Gastrocnemius medialis (tissue), 4 donors: ENCODE results near the gene TLX3. TPM values are rescaled to one million over a fixed set of nuclear protein-coding genes. Genes with fewer than 3 reads are reported as not detected.
"Not testable (repeated sequence)": the region's sequence is repeated elsewhere in the genome, so short reads cannot be mapped to it uniquely, and the experiment has no call there.

Experiments used
- ATAC-seq, 2 donors: fragments of 150-250 bp; one replicate each; pipeline ENCODE4 v1.9.1; 2016
- DNase-seq, 2 donors: peaks; one replicate each; pipeline ENCODE4 v3.0.0-alpha.2; 2019
- H3K27ac ChIP-seq, 4 donors: fragments of 200-600 bp; sonication (generic); 1 replicate in 1 of 4; 2 replicates in 3 of 4; pipeline ENCODE4 v1.5.1; 2016 to 2018; ENCODE audit warnings: mild to moderate bottlenecking in 2 of 4, moderate library complexity in 1 of 4
- H3K27me3 ChIP-seq, 3 donors: fragments of 200-600 bp; sonication (generic) in 2 of 3; 1 replicate in 1 of 3; 2 replicates in 2 of 3; pipeline versions ENCODE4 v1.5.1 to v1.6.0; 2016 to 2019; ENCODE audit warnings: mild to moderate bottlenecking in 1 of 3, moderate library complexity in 1 of 3
- H3K36me3 ChIP-seq, 2 donors: fragments of 200-600 bp; sonication (generic) in 1 of 2; one replicate each; pipeline ENCODE4 v1.5.1; 2017 to 2018
- H3K4me1 ChIP-seq, 2 donors: fragments of 200-600 bp; sonication (generic) in 1 of 2; one replicate each; pipeline ENCODE4 v1.5.1; 2016 to 2017; ENCODE audit warnings: mild to moderate bottlenecking in 2 of 2
- H3K4me3 ChIP-seq, 4 donors: fragments of 200-600 bp; sonication (generic) in 3 of 4; 1 replicate in 1 of 4; 2 replicates in 3 of 4; pipeline ENCODE4 v1.5.1; 2016 to 2019; ENCODE audit warnings: mild to moderate bottlenecking in 2 of 4
- H3K9me3 ChIP-seq, 3 donors: fragments of 200-600 bp; sonication (generic) in 2 of 3; 1 replicate in 1 of 3; 2 replicates in 2 of 3; pipeline ENCODE4 v1.5.1; 2016 to 2019
- POLR2A ChIP-seq, 2 donors: fragments of 450-650 bp; IDR thresholded peaks; one replicate each; pipeline ENCODE4 v1.6.1; 2017; ENCODE audit warnings: antibody characterized with exemption in 2 of 2, mild to moderate bottlenecking in 2 of 2, moderate library complexity in 2 of 2
- in situ Hi-C, 4 donors: fragments of 200-750 bp; cut with MboI; loops; one replicate each; pipeline versions ENCODE4 v1.15.0 to v1.8.0; 2017; ENCODE audit warnings: low sequenced_read_pairs in 4 of 4
- intact Hi-C: fragments of 100-400 bp; cut with DNase I; formaldehyde crosslinking; loops from one replicate; pipeline ENCODE4 v1.15.1; 2023; ENCODE audit warnings: low total_unique reads
- total RNA-seq, 4 donors: library from RNA; depleted of rRNA; stranded (reverse); fragments of >200 nt; gene quantifications; one replicate each; pipeline versions ENCODE4 v1.1.0 to v1.2.3, GENCODE V29; 2016
- TF ChIP-seq, protein P1 (sequence below), 5 experiments: fragments of 450-650 bp in 3 of 5; fragments of 200-600 bp in 2 of 5; sonication (generic) in 2 of 5; IDR thresholded peaks in 4 of 5; conservative IDR thresholded peaks in 1 of 5; 1 replicate in 4 of 5; 2 replicates in 1 of 5; pipeline ENCODE4 v1.5.1; 2016 to 2019; ENCODE audit warnings: antibody characterized with exemption in 5 of 5, mild to moderate bottlenecking in 3 of 5, moderate library complexity in 3 of 5

TLX3 gene
- total RNA-seq, 4 donors from 2014 or later, result not detected

DNA sequence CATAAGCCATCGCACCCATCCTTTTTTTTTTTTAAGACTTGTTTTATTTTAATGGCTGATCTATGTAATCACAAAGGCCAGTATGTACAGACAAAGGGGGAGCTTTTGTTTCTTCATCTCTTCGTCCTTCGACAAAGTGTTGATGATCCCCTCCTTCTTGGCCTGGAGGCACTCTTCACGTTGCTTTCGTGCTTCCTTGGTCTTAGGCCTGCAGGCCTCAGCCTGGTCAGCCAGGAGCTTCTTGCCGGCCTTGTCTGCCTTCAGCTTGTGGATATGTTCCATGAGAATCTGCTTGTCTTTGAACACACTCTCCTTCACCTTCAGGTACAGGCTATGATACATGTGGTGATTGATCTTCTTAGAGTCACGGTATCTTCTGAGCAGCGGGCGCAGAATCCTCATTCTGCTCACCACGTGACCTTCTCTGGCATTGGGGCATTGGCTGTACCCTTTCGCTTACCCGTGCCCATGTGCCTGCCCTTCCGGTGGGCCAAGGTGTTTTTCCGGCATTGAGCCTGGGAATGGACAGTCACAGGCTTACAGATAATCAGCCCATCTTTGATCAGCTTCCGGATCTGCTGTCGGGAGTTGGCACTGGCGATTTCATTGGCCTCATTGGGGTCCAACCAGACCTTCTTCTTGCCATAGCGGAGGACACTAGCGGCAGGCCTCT lies 36.0 kb downstream of the TLX3 start:
- H3K4me1 ChIP-seq, result no peaks in the 10 kb centered on the region
- no peak overlapping the region for H3K4me3 ChIP-seq
- ATAC-seq, result no peak
- H3K27me3 ChIP-seq, result peaks cover 0 to 4% (median 0%) of the 10 kb centered on the region in 3 donors
- TF ChIP-seq, protein P1, sequence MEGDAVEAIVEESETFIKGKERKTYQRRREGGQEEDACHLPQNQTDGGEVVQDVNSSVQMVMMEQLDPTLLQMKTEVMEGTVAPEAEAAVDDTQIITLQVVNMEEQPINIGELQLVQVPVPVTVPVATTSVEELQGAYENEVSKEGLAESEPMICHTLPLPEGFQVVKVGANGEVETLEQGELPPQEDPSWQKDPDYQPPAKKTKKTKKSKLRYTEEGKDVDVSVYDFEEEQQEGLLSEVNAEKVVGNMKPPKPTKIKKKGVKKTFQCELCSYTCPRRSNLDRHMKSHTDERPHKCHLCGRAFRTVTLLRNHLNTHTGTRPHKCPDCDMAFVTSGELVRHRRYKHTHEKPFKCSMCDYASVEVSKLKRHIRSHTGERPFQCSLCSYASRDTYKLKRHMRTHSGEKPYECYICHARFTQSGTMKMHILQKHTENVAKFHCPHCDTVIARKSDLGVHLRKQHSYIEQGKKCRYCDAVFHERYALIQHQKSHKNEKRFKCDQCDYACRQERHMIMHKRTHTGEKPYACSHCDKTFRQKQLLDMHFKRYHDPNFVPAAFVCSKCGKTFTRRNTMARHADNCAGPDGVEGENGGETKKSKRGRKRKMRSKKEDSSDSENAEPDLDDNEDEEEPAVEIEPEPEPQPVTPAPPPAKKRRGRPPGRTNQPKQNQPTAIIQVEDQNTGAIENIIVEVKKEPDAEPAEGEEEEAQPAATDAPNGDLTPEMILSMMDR (IDR thresholded peaks at IDR 0.05 in 4 of 5, conservative IDR thresholded peaks at IDR 0.05 in 1 of 5), result no peak
- TF ChIP-seq POLR2A (IDR thresholded peaks at IDR 0.05), result no peak
- in situ Hi-C loops (loop anchor here in 3 of 4 donors (25.0 kb wide), 2 partner anchors 608 to 908 kb away; no protein-coding TSS in a partner anchor), intact Hi-C loops (no loop called here)
- no peak overlapping the region for H3K27ac ChIP-seq
- no peaks in the 10 kb centered on the region for H3K36me3 ChIP-seq
- H3K9me3 ChIP-seq, result no peaks in the 10 kb centered on the region
- no peak for DNase-seq

DNA sequence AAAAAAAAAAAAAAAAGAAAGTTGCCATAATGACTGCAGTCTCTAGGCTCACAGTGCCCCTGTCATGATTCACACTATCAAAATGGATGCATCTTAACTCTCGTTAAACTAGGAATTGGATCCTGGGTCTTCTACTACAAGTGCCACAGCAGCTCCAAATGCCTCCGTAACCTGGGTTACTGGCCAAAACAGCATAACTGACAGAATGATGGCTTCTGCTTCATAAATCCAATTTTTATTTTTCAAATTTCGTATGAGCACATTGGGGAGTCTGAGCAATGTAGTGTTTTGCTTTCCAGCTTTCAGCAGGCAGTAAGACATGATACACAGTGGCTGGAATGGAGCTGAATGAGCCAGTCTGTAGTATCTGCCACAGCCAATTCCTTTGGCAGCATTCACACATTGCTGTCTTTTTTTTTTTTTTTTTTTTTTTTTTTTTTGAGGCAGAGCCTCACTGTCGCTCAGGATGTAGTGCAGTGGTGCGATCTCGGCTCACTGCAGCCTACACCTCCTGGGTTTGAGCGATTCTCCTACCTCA lies 42.6 kb downstream of the TLX3 start:
- no peaks in the 10 kb centered on the region for H3K36me3 ChIP-seq
- no peaks in the 10 kb centered on the region for H3K9me3 ChIP-seq
- H3K4me1 ChIP-seq, result no peaks in the 10 kb centered on the region
- intact Hi-C loops, result no loop called here
- H3K27ac ChIP-seq, result no peak overlapping the region
- ATAC-seq (no peak), DNase-seq (no peak)
- in situ Hi-C loops, result no loop called here
- no peak overlapping the region for H3K4me3 ChIP-seq
- TF ChIP-seq, protein P1 (IDR thresholded peaks at IDR 0.05 in 4 of 5, conservative IDR thresholded peaks at IDR 0.05 in 1 of 5), result no peak
- no peak for TF ChIP-seq POLR2A (IDR thresholded peaks at IDR 0.05)
- no peaks in the 10 kb centered on the region for H3K27me3 ChIP-seq

DNA sequence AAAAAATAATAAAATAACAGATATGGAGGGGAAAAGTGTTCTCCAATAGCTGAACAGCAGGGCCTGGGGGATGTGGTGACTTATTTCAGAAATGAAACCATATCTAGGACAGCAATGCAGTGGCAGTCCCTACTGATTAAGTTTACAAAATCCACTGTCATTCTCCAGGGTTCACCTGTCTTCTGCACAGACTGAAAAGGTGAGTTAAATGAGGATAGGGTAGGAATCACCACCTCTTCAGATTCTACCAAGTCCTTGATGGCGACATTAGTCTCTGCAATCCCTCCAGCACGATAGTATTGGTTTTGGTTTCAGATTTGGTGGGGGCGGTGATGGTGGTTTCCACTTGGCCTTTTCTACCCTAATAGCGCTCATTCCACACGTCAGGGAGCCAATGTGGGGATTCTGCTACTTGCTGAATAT lies 46.3 kb downstream of the TLX3 start:
- Histone ChIP-seq H3K4me1 (no peaks in the 10 kb centered on the region), H3K9me3 (no peaks in the 10 kb centered on the region), H3K27ac (no peak overlapping the region), H3K4me3 (no peak overlapping the region), H3K36me3 (no peaks in the 10 kb centered on the region), H3K27me3 (no peaks in the 10 kb centered on the region)
- DNase-seq, result no peak
- intact Hi-C loops, result no loop called here
- TF ChIP-seq, protein P1 (IDR thresholded peaks at IDR 0.05 in 4 of 5, conservative IDR thresholded peaks at IDR 0.05 in 1 of 5), result no peak
- TF ChIP-seq POLR2A (IDR thresholded peaks at IDR 0.05), result no peak
- in situ Hi-C loops, result no loop called here
- no peak for ATAC-seq

DNA sequence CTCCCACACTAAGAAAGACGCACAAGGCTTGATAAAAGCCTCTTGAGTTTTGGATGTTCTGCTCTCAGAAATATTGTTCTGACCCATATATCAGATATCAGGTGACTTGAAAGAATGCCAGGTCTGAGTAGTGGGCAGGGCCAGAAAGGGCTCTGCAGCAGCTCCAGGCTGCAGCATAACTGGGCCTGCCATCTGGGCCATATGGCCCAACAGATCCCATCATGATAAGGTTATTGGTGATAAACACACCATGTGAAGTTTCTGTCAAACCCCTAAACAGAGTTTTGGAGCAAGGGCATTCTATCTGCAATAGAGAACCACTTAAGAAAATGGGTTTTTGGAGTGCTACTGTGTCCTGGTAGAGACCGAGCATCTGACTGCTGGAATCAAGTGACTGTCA lies 48.8 kb downstream of the TLX3 start:
- ATAC-seq (no peak), DNase-seq (no peak)
- no peak overlapping the region for H3K27ac ChIP-seq
- H3K9me3 ChIP-seq, result no peaks in the 10 kb centered on the region
- H3K4me1 ChIP-seq, result no peaks in the 10 kb centered on the region
- no peaks in the 10 kb centered on the region for H3K36me3 ChIP-seq
- H3K27me3 ChIP-seq, result no peaks in the 10 kb centered on the region
- no peak overlapping the region for H3K4me3 ChIP-seq
- intact Hi-C loops (no loop called here), in situ Hi-C loops (no loop called here)
- TF ChIP-seq POLR2A (IDR thresholded peaks at IDR 0.05), result no peak
- TF ChIP-seq, protein P1 (IDR thresholded peaks at IDR 0.05 in 4 of 5, conservative IDR thresholded peaks at IDR 0.05 in 1 of 5), result no peak

DNA sequence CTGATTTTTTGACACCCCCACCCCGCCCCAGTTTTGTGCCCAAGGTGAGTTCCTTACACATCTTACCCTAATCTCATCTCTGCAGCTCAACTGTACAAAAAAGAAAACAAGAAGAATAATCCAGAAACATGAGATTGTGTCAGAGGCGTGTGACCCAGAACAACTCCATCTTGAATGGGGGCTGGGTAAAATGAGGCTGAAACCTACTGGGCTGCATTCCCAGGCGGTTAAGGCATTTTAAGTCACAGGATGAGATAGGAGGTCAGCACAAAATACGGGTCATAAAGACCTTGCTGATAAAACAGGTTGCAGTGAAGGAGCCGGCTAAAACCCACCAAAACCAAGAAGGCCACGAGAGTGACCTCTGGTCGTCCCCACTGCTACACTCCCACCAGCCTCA lies 52.1 kb downstream of the TLX3 start:
- H3K36me3 ChIP-seq, H3K27me3 ChIP-seq, H3K27ac ChIP-seq, H3K9me3 ChIP-seq, DNase-seq, in situ Hi-C loops, intact Hi-C loops, H3K4me1 ChIP-seq, ATAC-seq, H3K4me3 ChIP-seq: not testable (repeated sequence)

Other genes with a start within 250 kb of the TLX3 start
- gene NPM1, start 78.6 kb downstream of the TLX3 start, total RNA-seq, result 100 to 1,000 TPM; 277 to 651 (median 413) TPM
- under 1 TPM in 1 of 4 donors, not detected in 3; 0.20 TPM for gene FGF18, start 110.4 kb downstream of the TLX3 start, total RNA-seq